ENCODE data around the gene YPEL4.
A peak's percentile ranks its signal among the peaks of the same experiment; 100 is the strongest.
"Not testable (repeated sequence)": the region's sequence is repeated elsewhere in the genome, so short reads cannot be mapped to it uniquely, and the experiment has no call there.

Gene YPEL4

GRCh38 chr11:57649826-57650738 is at the start of gene YPEL4:
Gene YPEL4, minus strand, starts transcription at chr11:57649912. Its CDS starts 2,805 bp downstream, at chr11:57647107.
- peak; percentile 41 for DNase-seq

GRCh38 chr11:57698843-57699365 is 49.2 kb upstream of the YPEL4 start:
- DNase-seq = no peak

- not testable (repeated sequence) for DNase-seq
Measured at GRCh38 chr11:57690474-57690873, 40.8 kb upstream of the YPEL4 start.

- no peak for DNase-seq
Measured at GRCh38 chr11:57681168-57681567, 31.5 kb upstream of the YPEL4 start.

- no peak for DNase-seq
Measured at GRCh38 chr11:57680552-57680874, 30.8 kb upstream of the YPEL4 start.

GRCh38 chr11:57679396-57679795 is 29.7 kb upstream of the YPEL4 start:
- no peak for DNase-seq

GRCh38 chr11:57675176-57675941 is 25.6 kb upstream of the YPEL4 start:
- DNase-seq = no peak

- DNase-seq = no peak
Measured at GRCh38 chr11:57674251-57674650, 24.5 kb upstream of the YPEL4 start.

GRCh38 chr11:57668434-57668782 is 18.7 kb upstream of the YPEL4 start:
- no peak for DNase-seq

GRCh38 chr11:57667736-57668433 is 18.2 kb upstream of the YPEL4 start, which contains the start of gene ZDHHC5:
Gene ZDHHC5, plus strand, starts transcription at chr11:57668114. Its CDS starts 4,977 bp downstream, at chr11:57673091.
- peak; percentile 98 for DNase-seq

GRCh38 chr11:57667117-57667735 is 17.5 kb upstream of the YPEL4 start:
- DNase-seq = peak; percentile 93

GRCh38 chr11:57663975-57664374 is 14.3 kb upstream of the YPEL4 start:
- no peak for DNase-seq

GRCh38 chr11:57662893-57663292 is 13.2 kb upstream of the YPEL4 start:
- no peak for DNase-seq

- no peak for DNase-seq
Measured at GRCh38 chr11:57659669-57660068, 10.0 kb upstream of the YPEL4 start.

GRCh38 chr11:57658023-57658361 is 8.3 kb upstream of the YPEL4 start:
- no peak for DNase-seq

GRCh38 chr11:57657194-57658022 is 7.7 kb upstream of the YPEL4 start, which contains the start of gene CLP1:
Gene CLP1, plus strand, starts transcription at chr11:57657762. Its CDS starts 1,715 bp downstream, at chr11:57659477.
- DNase-seq = peak; percentile 99

- DNase-seq = no peak
Measured at GRCh38 chr11:57656885-57657193, 7.1 kb upstream of the YPEL4 start.

GRCh38 chr11:57653163-57653562 is 3.5 kb upstream of the YPEL4 start:
- no peak for DNase-seq

- no peak for DNase-seq
Measured at GRCh38 chr11:57652662-57653061, 3.0 kb upstream of the YPEL4 start.

- DNase-seq = not testable (repeated sequence)
Measured at GRCh38 chr11:57652230-57652629, 2.5 kb upstream of the YPEL4 start.

GRCh38 chr11:57651408-57651807 is 1.7 kb upstream of the YPEL4 start:
- DNase-seq = no peak

- DNase-seq = no peak
Measured at GRCh38 chr11:57650739-57651090, 1.0 kb upstream of the YPEL4 start.
